IMR-90 (cell line): ENCODE data around the gene WBP2. TPM values are rescaled to one million over a fixed set of nuclear protein-coding genes. Genes with fewer than 3 reads are reported as not detected.

ENCODE experiments used
- ATAC-seq: fragments of 200-7000 bp; cut with Tn5 transposase; 2 replicates; pipeline ENCODE4 v1.9.1; 2020; ENCODE audit warnings: low read depth, mild to moderate bottlenecking, moderate library complexity
- BruUV-seq: library from RNA; stranded (reverse); fragments of 400-500 nt; replicated peaks from 2 replicates; lab custom pipeline; 2021; lab: Mats Ljungman, UMichigan
- CTCF ChIA-PET: fragments of 300-600 bp; formaldehyde crosslinking; extraction: SDS; loops from one replicate; lab custom pipeline; 2021; ENCODE audit warnings: antibody characterized with exemption; lab: Yijun Ruan, JAX
- POLR2A ChIA-PET: fragments of 300-600 bp; sonication (Branson Sonifier 250); formaldehyde crosslinking; loops from one replicate; lab custom pipeline; 2022; ENCODE audit warnings: antibody characterized with exemption; ENCODE audit not compliant: unreplicated experiment; lab: Charles Lee
- DNase-seq: peaks from one replicate; pipeline ENCODE4 v3.0.0; 2013
- H2AFZ ChIP-seq: replicated peaks from 2 replicates; pipeline ENCODE3; 2013; ENCODE audit warnings: low read length, mild to moderate bottlenecking; ENCODE audit not compliant: poor library complexity
- H2AK5ac ChIP-seq: 2 replicates; pipeline ENCODE4 v1.6.1; 2013; ENCODE audit warnings: low read depth, low read length, inconsistent platforms
- H2AK9ac ChIP-seq: replicated peaks from 2 replicates; pipeline ENCODE3; 2013; ENCODE audit warnings: mild to moderate bottlenecking, low read depth, low read length, moderate library complexity; ENCODE audit not compliant: poor library complexity
- H2BK120ac ChIP-seq: 2 replicates; pipeline ENCODE4 v1.6.1; 2013; ENCODE audit warnings: low read depth, low read length, inconsistent platforms
- H2BK15ac ChIP-seq: 3 replicates; pipeline ENCODE4 v1.6.1; 2013; ENCODE audit warnings: low read depth, low read length, inconsistent platforms
- H2BK20ac ChIP-seq: 2 replicates; pipeline ENCODE4 v1.6.1; 2013; ENCODE audit warnings: low read depth, mild to moderate bottlenecking, inconsistent platforms, low read length, moderate library complexity
- H2BK5ac ChIP-seq: 2 replicates; pipeline ENCODE4 v1.6.1; 2013; ENCODE audit warnings: mild to moderate bottlenecking, low read depth, low read length, inconsistent platforms; ENCODE audit not compliant: poor library complexity, severe bottlenecking
- H3K14ac ChIP-seq: replicated peaks from 2 replicates; pipeline ENCODE4 v1.6.1; 2013; ENCODE audit warnings: low read depth, low read length, inconsistent platforms
- H3K18ac ChIP-seq: 2 replicates; pipeline ENCODE4 v1.6.1; 2013; ENCODE audit warnings: low read depth, low read length, control low read depth
- H3K23ac ChIP-seq: 2 replicates; pipeline ENCODE4 v1.6.1; 2013; ENCODE audit warnings: low read depth, low read length, inconsistent platforms
- H3K27ac ChIP-seq: 2 replicates; pipeline ENCODE4 v1.5.1; 2013; ENCODE audit warnings: mild to moderate bottlenecking, control low read depth, low read length; ENCODE audit not compliant: insufficient read depth
- H3K27me3 ChIP-seq: 2 replicates; pipeline ENCODE4 v1.6.1; 2013; ENCODE audit warnings: low read length; ENCODE audit not compliant: control insufficient read depth, insufficient read depth
- H3K36me3 ChIP-seq: 2 replicates; pipeline ENCODE4 v1.6.1; 2013; ENCODE audit warnings: low read length, mixed read lengths; ENCODE audit not compliant: control insufficient read depth, insufficient read depth
- H3K4ac ChIP-seq: 2 replicates; pipeline ENCODE4 v1.6.1; 2013; ENCODE audit warnings: low read depth, low read length, inconsistent platforms
- H3K4me1 ChIP-seq: 2 replicates; pipeline ENCODE4 v1.6.1; 2013; ENCODE audit warnings: low read length, mixed read lengths; ENCODE audit not compliant: control insufficient read depth, insufficient read depth
- H3K4me2 ChIP-seq: 2 replicates; pipeline ENCODE4 v1.6.1; 2013; ENCODE audit warnings: low read depth, mild to moderate bottlenecking, control low read depth, low read length, moderate library complexity
- H3K4me3 ChIP-seq: 2 replicates; pipeline ENCODE4 v1.5.1; 2013; ENCODE audit warnings: low read depth, mild to moderate bottlenecking, control low read depth, low read length, moderate library complexity; ENCODE audit not compliant: insufficient read depth
- H3K56ac ChIP-seq: 2 replicates; pipeline ENCODE4 v1.6.1; 2013; ENCODE audit warnings: low read length, inconsistent platforms; ENCODE audit not compliant: insufficient read depth; ENCODE audit errors: extremely low read depth
- H3K79me1 ChIP-seq, 2 experiments: 2 replicates each; pipeline ENCODE4 v1.6.1; 2013; ENCODE audit warnings: low read length in 2 of 2, inconsistent platforms in 1 of 2, low read depth in 1 of 2
- H3K9ac ChIP-seq: 2 replicates; pipeline ENCODE4 v1.6.1; 2013; ENCODE audit warnings: low read depth, low read length, control low read depth
- H3K9me1 ChIP-seq: 2 replicates; pipeline ENCODE4 v1.6.1; 2013; ENCODE audit warnings: low read length, inconsistent platforms; ENCODE audit not compliant: insufficient read depth
- H3K9me3 ChIP-seq: 2 replicates; pipeline ENCODE4 v1.6.1; 2013; ENCODE audit warnings: low read length; ENCODE audit not compliant: control insufficient read depth, insufficient read depth
- H4K20me1 ChIP-seq: 2 replicates; pipeline ENCODE4 v1.6.1; 2013; ENCODE audit warnings: low read length, inconsistent platforms; ENCODE audit not compliant: insufficient read depth
- H4K5ac ChIP-seq: 2 replicates; pipeline ENCODE4 v1.6.1; 2013; ENCODE audit warnings: mild to moderate bottlenecking, low read depth, low read length, control low read depth
- H4K8ac ChIP-seq, 2 experiments: 2 replicates each; pipeline ENCODE4 v1.6.1; 2013; ENCODE audit warnings: low read depth in 2 of 2, low read length in 2 of 2, control low read depth in 1 of 2, inconsistent platforms in 1 of 2
- H4K91ac ChIP-seq: 2 replicates; pipeline ENCODE4 v1.6.1; 2013; ENCODE audit warnings: low read depth, low read length, inconsistent platforms; ENCODE audit not compliant: insufficient read depth
- FOS ChIP-seq: fragments of 150-350 bp; IDR thresholded peaks from 2 replicates; pipeline ENCODE4 v1.6.1; 2016; ENCODE audit warnings: low read depth, low read length
- MAFK ChIP-seq: IDR thresholded peaks from 2 replicates; pipeline ENCODE4 v1.6.1; 2012; ENCODE audit warnings: low read depth, low read length, improper control_type of control experiment
- MAZ ChIP-seq: IDR thresholded peaks from 2 replicates; pipeline ENCODE4 v1.6.1; 2012; ENCODE audit warnings: low read depth, mild to moderate bottlenecking, low read length, improper control_type of control experiment, moderate library complexity, borderline replicate concordance
- NFE2L2 ChIP-seq: fragments of 150-350 bp; IDR thresholded peaks from 2 replicates; pipeline ENCODE4 v1.6.1; 2016; ENCODE audit warnings: low read depth, mild to moderate bottlenecking, low read length
- POLR2A ChIP-seq: IDR thresholded peaks from 2 replicates; pipeline ENCODE4 v1.6.1; 2012; ENCODE audit warnings: mild to moderate bottlenecking, low read depth, low read length
- RAD21 ChIP-seq: IDR thresholded peaks from 2 replicates; pipeline ENCODE4 v1.6.1; 2012; ENCODE audit warnings: low read length, improper control_type of control experiment
- RCOR1 ChIP-seq: IDR thresholded peaks from 2 replicates; pipeline ENCODE4 v1.6.1; 2012; ENCODE audit warnings: mild to moderate bottlenecking, low read length, improper control_type of control experiment; ENCODE audit not compliant: insufficient replicate concordance
- RFX5 ChIP-seq: IDR thresholded peaks from 2 replicates; pipeline ENCODE4 v1.8.0; 2012; ENCODE audit warnings: low read depth, mild to moderate bottlenecking, low read length, moderate library complexity
- SMC3 ChIP-seq: fragments of 150-350 bp; IDR thresholded peaks from 2 replicates; pipeline ENCODE4 v1.6.1; 2016; ENCODE audit warnings: low read depth, mild to moderate bottlenecking, antibody characterized with exemption, low read length, moderate library complexity
- WGBS, 2 experiments: methylation state at CpG; one replicate each; pipeline versions ENCODE4 v1.1.5 to v1.1.7; 2013; ENCODE audit warnings: missing lambda C conversion rate in 2 of 2; ENCODE audit not compliant: insufficient read length in 1 of 2; ENCODE audit errors: extremely low coverage in 2 of 2; 5-methylcytosine and 5-hydroxymethylcytosine counted together
- dilution Hi-C: fragments of 300-500 bp; cut with HindIII; formaldehyde crosslinking; loops from one replicate; pipeline ENCODE4 v1.14.3; 2018; ENCODE audit warnings: low sequenced_read_pairs; ENCODE audit not compliant: unreplicated experiment
- in situ Hi-C: fragments of 300-500 bp; cut with MboI; formaldehyde crosslinking; loops from 3 replicates; pipeline ENCODE4 v1.14.3; 2019; ENCODE audit warnings: low sequenced_read_pairs, inconsistent platforms, mixed read lengths
- intact Hi-C: fragments of 100-400 bp; cut with micrococcal nuclease; formaldehyde crosslinking; loops from 2 replicates; pipeline ENCODE4 v1.10.0; 2022
- polyA plus RNA-seq, 3 experiments: library from polyadenylated mRNA; depleted of rRNA; stranded (reverse); fragments of >200 nt; gene quantifications; 2 replicates each; pipeline ENCODE4 v1.2.3, GENCODE V29; 2012; ENCODE audit warnings: low replicate concordance in 1 of 3
- total RNA-seq: library from RNA; depleted of rRNA; stranded (reverse); fragments of >200 nt; gene quantifications from 2 replicates; pipeline ENCODE4 v1.2.3, GENCODE V29; 2012
- TF ChIP-seq, protein P1 (sequence below): conservative IDR thresholded peaks from 2 replicates; pipeline ENCODE4 v1.5.1; 2012; ENCODE audit warnings: mild to moderate bottlenecking, low read depth, low read length, improper control_type of control experiment

Gene WBP2
- total and polyA plus RNA-seq, 2 of the 4 experiments (the other 2 are of a cell fraction) = 9.0 to 35.5 TPM

DNA sequence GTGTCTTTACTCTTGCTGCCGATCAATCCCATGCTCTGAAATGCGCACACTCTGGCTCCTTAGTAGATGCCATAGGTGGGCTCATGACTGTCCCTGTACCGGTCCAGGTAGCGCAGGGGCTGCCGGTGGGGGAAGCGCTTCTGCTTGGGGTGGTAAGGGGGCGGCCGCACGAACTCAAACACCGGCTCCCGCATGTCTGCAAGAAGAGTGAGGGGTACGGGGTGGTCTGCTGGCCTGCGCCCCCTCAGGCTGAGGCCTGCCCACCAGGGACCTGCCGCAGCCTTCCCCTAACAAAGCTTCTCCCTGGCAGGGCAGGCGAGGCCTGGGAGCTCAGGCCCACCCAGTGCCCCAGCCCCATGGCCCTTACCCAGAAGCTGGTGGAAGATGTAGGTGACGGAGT lies 43.7 kb upstream of the WBP2 start:
- ATAC-seq (no peak), DNase-seq (no peak)
- no peak overlapping the region for H3K4ac ChIP-seq
- H3K4me2 ChIP-seq = no peak overlapping the region
- no peak overlapping the region for H2AK9ac ChIP-seq
- in situ Hi-C loops = no loop called here
- no peak overlapping the region for H2BK5ac ChIP-seq
- no peak overlapping the region for H4K5ac ChIP-seq
- peaks cover 16 to 41% of the 10 kb centered on the region in 2 experiments for H3K79me1 ChIP-seq
- no peak overlapping the region for H2BK15ac ChIP-seq
- no peaks in the 10 kb centered on the region for H3K9me3 ChIP-seq
- POLR2A ChIA-PET = no interaction called here
- no peaks in the 10 kb centered on the region for H3K27me3 ChIP-seq
- dilution Hi-C loops = no loop called here
- H2BK20ac ChIP-seq = no peak overlapping the region
- no peak overlapping the region; the same call in 1 of the 2 replicates for H2AK5ac ChIP-seq
- H3K23ac ChIP-seq = no peak overlapping the region
- H3K4me3 ChIP-seq = no peak overlapping the region
- WGBS, 2 experiments = 100% methylated on average over 3 of the region's 16 CpGs; no CpG with 5 or more reads in 1 of the 2 experiments
- H3K27ac ChIP-seq = no peak overlapping the region
- no peak overlapping the region for H3K18ac ChIP-seq
- no peaks in the 10 kb centered on the region for H4K20me1 ChIP-seq
- H4K8ac ChIP-seq = no peak overlapping the region
- H2BK120ac ChIP-seq = no peak overlapping the region
- no peak overlapping the region for H3K14ac ChIP-seq
- no peak overlapping the region for H3K9ac ChIP-seq
- CTCF ChIA-PET = no interaction called here
- peaks cover 9% of the 10 kb centered on the region; the same call in 1 of the 2 replicates for H3K9me1 ChIP-seq
- intact Hi-C loops = no loop called here
- H3K36me3 ChIP-seq = peaks cover 30% of the 10 kb centered on the region
- H3K56ac ChIP-seq = no peak overlapping the region
- no peak overlapping the region for H2AFZ ChIP-seq
- BruUV-seq = no TSS peak
- no peak overlapping the region for H4K91ac ChIP-seq
- peaks cover 7% of the 10 kb centered on the region; the same call in 1 of the 2 replicates for H3K4me1 ChIP-seq
- TF ChIP-seq RCOR1 (no peak), MAFK (no peak), POLR2A (no peak), RFX5 (no peak), RAD21 (no peak), FOS (no peak), MAZ (no peak), SMC3 (no peak), NFE2L2 (no peak)
- TF ChIP-seq, protein P1, sequence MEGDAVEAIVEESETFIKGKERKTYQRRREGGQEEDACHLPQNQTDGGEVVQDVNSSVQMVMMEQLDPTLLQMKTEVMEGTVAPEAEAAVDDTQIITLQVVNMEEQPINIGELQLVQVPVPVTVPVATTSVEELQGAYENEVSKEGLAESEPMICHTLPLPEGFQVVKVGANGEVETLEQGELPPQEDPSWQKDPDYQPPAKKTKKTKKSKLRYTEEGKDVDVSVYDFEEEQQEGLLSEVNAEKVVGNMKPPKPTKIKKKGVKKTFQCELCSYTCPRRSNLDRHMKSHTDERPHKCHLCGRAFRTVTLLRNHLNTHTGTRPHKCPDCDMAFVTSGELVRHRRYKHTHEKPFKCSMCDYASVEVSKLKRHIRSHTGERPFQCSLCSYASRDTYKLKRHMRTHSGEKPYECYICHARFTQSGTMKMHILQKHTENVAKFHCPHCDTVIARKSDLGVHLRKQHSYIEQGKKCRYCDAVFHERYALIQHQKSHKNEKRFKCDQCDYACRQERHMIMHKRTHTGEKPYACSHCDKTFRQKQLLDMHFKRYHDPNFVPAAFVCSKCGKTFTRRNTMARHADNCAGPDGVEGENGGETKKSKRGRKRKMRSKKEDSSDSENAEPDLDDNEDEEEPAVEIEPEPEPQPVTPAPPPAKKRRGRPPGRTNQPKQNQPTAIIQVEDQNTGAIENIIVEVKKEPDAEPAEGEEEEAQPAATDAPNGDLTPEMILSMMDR = no peak
